HEK293 (cell line): ENCODE results near the gene THRSP.

ENCODE experiments used
- CTCF ChIA-PET: fragments of 350-600 bp; formaldehyde crosslinking; extraction: SDS; loops from one replicate; lab custom pipeline; 2021; ENCODE audit warnings: antibody characterized with exemption; lab: Yijun Ruan, JAX
- POLR2A ChIA-PET: fragments of 300-600 bp; formaldehyde crosslinking; extraction: SDS; loops from one replicate; lab custom pipeline; 2020; ENCODE audit warnings: antibody characterized with exemption, inconsistent platforms; lab: Yijun Ruan, JAX
- H3K27ac ChIP-seq: fragments of 200-500 bp; sonication (Bioruptor generic); 2 replicates; pipeline ENCODE4 v1.5.1; 2014; ENCODE audit warnings: low read depth, low read length, control low read depth, inconsistent platforms; ENCODE audit errors: extremely low read depth
- H3K36me3 ChIP-seq, 2 experiments: fragments of 200-500 bp in 1 of 2; sonication (Bioruptor generic) in 1 of 2; 1 replicate in 1 of 2; 2 replicates in 1 of 2; pipeline ENCODE4 v1.5.1; 2014 to 2017; ENCODE audit warnings: inconsistent platforms in 2 of 2, low read length in 2 of 2; ENCODE audit not compliant: control insufficient read depth in 2 of 2, insufficient read depth in 1 of 2
- H3K4me1 ChIP-seq: fragments of 200-500 bp; sonication (Bioruptor generic); 2 replicates; pipeline ENCODE4 v1.5.1; 2014; ENCODE audit warnings: mild to moderate bottlenecking, low read length, inconsistent platforms; ENCODE audit not compliant: control insufficient read depth, insufficient read depth
- H3K4me3 ChIP-seq: 2 replicates; pipeline ENCODE4 v1.5.1; 2011; ENCODE audit warnings: low read depth, mild to moderate bottlenecking, control low read depth, low read length, moderate library complexity
- H3K9me3 ChIP-seq: fragments of 200-500 bp; sonication (Bioruptor generic); 2 replicates; pipeline ENCODE4 v1.5.1; 2014; ENCODE audit warnings: low read depth, low read length, inconsistent platforms; ENCODE audit not compliant: control insufficient read depth, insufficient read depth
- KLF1 ChIP-seq: fragments of 450-650 bp; formaldehyde crosslinking; IDR thresholded peaks from 2 replicates; pipeline ENCODE4 v1.5.1; 2016; ENCODE audit warnings: missing biosample characterization, missing genetic modification characterization
- KLF16 ChIP-seq: fragments of 450-650 bp; formaldehyde crosslinking; IDR thresholded peaks from 2 replicates; pipeline ENCODE4 v1.5.1; 2017; ENCODE audit warnings: missing biosample characterization, missing genetic modification characterization
- KLF7 ChIP-seq: fragments of 450-650 bp; formaldehyde crosslinking; IDR thresholded peaks from 2 replicates; pipeline ENCODE4 v1.5.1; 2016; ENCODE audit warnings: missing biosample characterization, missing genetic modification characterization, borderline replicate concordance
- OVOL3 ChIP-seq: fragments of 450-650 bp; formaldehyde crosslinking; IDR thresholded peaks from 2 replicates; pipeline ENCODE4 v1.5.1; 2016; ENCODE audit warnings: missing biosample characterization, missing genetic modification characterization
- PRDM6 ChIP-seq: fragments of 450-650 bp; formaldehyde crosslinking; IDR thresholded peaks from 2 replicates; pipeline ENCODE4 v1.5.1; 2017; ENCODE audit warnings: missing biosample characterization, missing genetic modification characterization
- SETDB1 ChIP-seq: IDR thresholded peaks from one replicate; pipeline ENCODE4 v1.6.1; 2017; ENCODE audit warnings: mild to moderate bottlenecking, low read length, moderate library complexity, mixed read lengths; ENCODE audit not compliant: insufficient read length
- TCF7L2 ChIP-seq: IDR thresholded peaks from 2 replicates; pipeline ENCODE4 v1.6.1; 2011; ENCODE audit warnings: low read depth, mild to moderate bottlenecking, inconsistent platforms, low read length, moderate library complexity, borderline replicate concordance
- ZBTB17 ChIP-seq: fragments of 450-650 bp; formaldehyde crosslinking; IDR thresholded peaks from 2 replicates; pipeline ENCODE4 v1.5.1; 2016; ENCODE audit warnings: missing biosample characterization, missing genetic modification characterization
- ZNF112 ChIP-seq: fragments of 450-650 bp; formaldehyde crosslinking; IDR thresholded peaks from 2 replicates; pipeline ENCODE4 v1.5.0; 2017; ENCODE audit warnings: missing biosample characterization, missing genetic modification characterization
- ZNF132 ChIP-seq: fragments of 450-650 bp; formaldehyde crosslinking; IDR thresholded peaks from 2 replicates; pipeline ENCODE4 v1.5.1; 2017; ENCODE audit warnings: missing biosample characterization, missing genetic modification characterization, borderline replicate concordance
- ZNF362 ChIP-seq: fragments of 450-650 bp; formaldehyde crosslinking; IDR thresholded peaks from 2 replicates; pipeline ENCODE4 v1.5.1; 2016; ENCODE audit warnings: missing biosample characterization, missing genetic modification characterization
- ZNF510 ChIP-seq: fragments of 450-650 bp; formaldehyde crosslinking; IDR thresholded peaks from 2 replicates; pipeline ENCODE4 v1.5.1; 2018; ENCODE audit warnings: mild to moderate bottlenecking, missing genetic modification characterization, missing biosample characterization; ENCODE audit not compliant: insufficient replicate concordance
- ZNF544 ChIP-seq: fragments of 450-650 bp; formaldehyde crosslinking; IDR thresholded peaks from 2 replicates; pipeline ENCODE4 v1.5.0; 2017; ENCODE audit warnings: missing biosample characterization, missing genetic modification characterization
- ZNF548 ChIP-seq: fragments of 450-650 bp; formaldehyde crosslinking; IDR thresholded peaks from 2 replicates; pipeline ENCODE4 v1.5.1; 2016; ENCODE audit warnings: missing biosample characterization, missing genetic modification characterization
- ZNF626 ChIP-seq: fragments of 450-650 bp; sonication (Bioruptor Pico); formaldehyde crosslinking; IDR thresholded peaks from 2 replicates; pipeline ENCODE4 v1.5.1; 2018; ENCODE audit warnings: missing biosample characterization, missing genetic modification characterization, inconsistent platforms
- ZNF654 ChIP-seq: fragments of 450-650 bp; formaldehyde crosslinking; IDR thresholded peaks from 2 replicates; pipeline ENCODE4 v1.5.1; 2016; ENCODE audit warnings: low read depth, missing biosample characterization, missing genetic modification characterization
- TF ChIP-seq, protein P1 (sequence below): fragments of 450-650 bp; formaldehyde crosslinking; IDR thresholded peaks from 2 replicates; pipeline ENCODE4 v1.5.1; 2017; ENCODE audit warnings: missing biosample characterization, missing genetic modification characterization

The THRSP gene

GRCh38 chr11:78100261-78100660 lies 36.6 kb downstream of the THRSP start (continued):
- no peak for TF ChIP-seq ZBTB17 (tag by site-specific recombination)
- no peak for TF ChIP-seq TCF7L2
- TF ChIP-seq ZNF548: no peak
- no peak for TF ChIP-seq SETDB1
- TF ChIP-seq, protein P1, sequence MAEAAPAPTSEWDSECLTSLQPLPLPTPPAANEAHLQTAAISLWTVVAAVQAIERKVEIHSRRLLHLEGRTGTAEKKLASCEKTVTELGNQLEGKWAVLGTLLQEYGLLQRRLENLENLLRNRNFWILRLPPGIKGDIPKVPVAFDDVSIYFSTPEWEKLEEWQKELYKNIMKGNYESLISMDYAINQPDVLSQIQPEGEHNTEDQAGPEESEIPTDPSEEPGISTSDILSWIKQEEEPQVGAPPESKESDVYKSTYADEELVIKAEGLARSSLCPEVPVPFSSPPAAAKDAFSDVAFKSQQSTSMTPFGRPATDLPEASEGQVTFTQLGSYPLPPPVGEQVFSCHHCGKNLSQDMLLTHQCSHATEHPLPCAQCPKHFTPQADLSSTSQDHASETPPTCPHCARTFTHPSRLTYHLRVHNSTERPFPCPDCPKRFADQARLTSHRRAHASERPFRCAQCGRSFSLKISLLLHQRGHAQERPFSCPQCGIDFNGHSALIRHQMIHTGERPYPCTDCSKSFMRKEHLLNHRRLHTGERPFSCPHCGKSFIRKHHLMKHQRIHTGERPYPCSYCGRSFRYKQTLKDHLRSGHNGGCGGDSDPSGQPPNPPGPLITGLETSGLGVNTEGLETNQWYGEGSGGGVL (tag by site-specific recombination): no peak
- TF ChIP-seq KLF16: no peak

GRCh38 chr11:78100676-78101472 lies 37.2 kb downstream of the THRSP start:
- Histone ChIP-seq H3K4me1 (no peaks in the 10 kb centered on the region), H3K27ac (no peak overlapping the region), H3K9me3 (no peaks in the 10 kb centered on the region), H3K4me3 (no peak overlapping the region), H3K36me3 (peaks cover 13 to 61% of the 10 kb centered on the region in 2 experiments)
- ChIA-PET POLR2A (no interaction called here), CTCF (no interaction called here)
- TF ChIP-seq ZNF510 (tag by site-specific recombination) (no peak), PRDM6 (peak; percentile 36; the same call in 1 of the 2 replicates), ZNF544 (tag by site-specific recombination) (no peak)

GRCh38 chr11:78109081-78110015 lies 45.7 kb downstream of the THRSP start:
- POLR2A ChIA-PET: no interaction called here
- CTCF ChIA-PET: interaction anchor here (0.6 to 1.4 kb wide), 3 partner anchors 56 to 346 kb away, joined by 3 to 5 read pairs (median 3); no protein-coding TSS in a partner anchor

More at GRCh38 chr11:78109081-78110015, 45.7 kb downstream of the THRSP start:
- H3K4me3 ChIP-seq: no peak overlapping the region
- peaks cover 11 to 72% of the 10 kb centered on the region in 2 experiments for H3K36me3 ChIP-seq
- H3K4me1 ChIP-seq: no peaks in the 10 kb centered on the region
- no peaks in the 10 kb centered on the region for H3K9me3 ChIP-seq
- no peak overlapping the region for H3K27ac ChIP-seq
- TF ChIP-seq ZBTB17 (tag by site-specific recombination): no peak
- TF ChIP-seq OVOL3 (tag by site-specific recombination): no peak
- no peak for TF ChIP-seq ZNF132 (tag by site-specific recombination)
- TF ChIP-seq ZNF112 (tag by site-specific recombination): no peak
- no peak for TF ChIP-seq ZNF654
- no peak for TF ChIP-seq KLF7 (tag by site-specific recombination)
- TF ChIP-seq KLF1 (tag by site-specific recombination): no peak
- no peak for TF ChIP-seq ZNF626
- TF ChIP-seq ZNF362: no peak
